ENCODE results near the gene PFN3.
A peak's percentile ranks its signal among the peaks of the same experiment; 100 is the strongest.

The PFN3 gene

DNA sequence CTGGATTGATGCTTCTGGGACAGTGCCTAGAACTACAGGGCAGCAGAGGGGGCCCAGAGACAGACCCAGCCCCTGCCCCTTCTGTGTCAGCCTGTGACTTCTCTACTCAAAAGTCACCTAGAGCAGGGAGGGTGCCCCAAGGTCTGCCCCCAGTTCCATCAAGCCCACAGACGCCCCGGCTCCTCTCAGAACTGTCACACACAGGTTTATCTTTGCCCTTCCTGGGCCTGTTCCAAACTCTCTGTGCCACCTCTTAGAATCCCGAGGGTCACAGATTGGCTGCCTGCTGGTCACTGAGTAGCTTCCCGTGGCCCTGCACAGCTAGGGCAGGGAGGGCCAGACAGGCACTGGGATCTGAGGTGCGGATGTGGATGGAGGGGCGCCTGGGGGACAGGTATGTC is 41.0 kb downstream of the PFN3 start:
- DNase-seq (ENCODE audit: low spot score) = no peak

DNA sequence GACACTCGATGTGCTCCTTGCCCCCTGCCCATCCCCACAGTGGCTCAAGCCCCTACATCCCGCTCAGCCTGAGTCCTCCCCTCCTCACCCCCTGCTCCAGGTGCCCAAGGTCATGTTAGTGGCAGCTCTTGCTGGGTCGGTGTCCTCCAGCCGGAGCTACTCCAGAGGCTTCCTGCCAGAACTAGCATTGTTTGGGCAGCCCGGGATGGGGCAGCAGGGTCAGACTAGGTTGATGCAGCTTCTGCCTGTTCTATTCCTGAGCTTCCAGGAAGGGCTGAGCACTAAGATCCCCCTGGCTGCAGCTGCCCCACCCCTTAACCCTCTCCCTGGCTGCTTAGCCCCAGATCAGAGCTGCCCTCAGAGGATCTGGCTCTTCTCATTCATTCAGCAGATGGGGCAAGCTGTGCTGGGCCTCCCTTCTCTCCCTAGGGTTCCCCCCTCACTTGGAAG is 42.1 kb downstream of the PFN3 start:
- DNase-seq (ENCODE audit: low spot score) = no peak

DNA sequence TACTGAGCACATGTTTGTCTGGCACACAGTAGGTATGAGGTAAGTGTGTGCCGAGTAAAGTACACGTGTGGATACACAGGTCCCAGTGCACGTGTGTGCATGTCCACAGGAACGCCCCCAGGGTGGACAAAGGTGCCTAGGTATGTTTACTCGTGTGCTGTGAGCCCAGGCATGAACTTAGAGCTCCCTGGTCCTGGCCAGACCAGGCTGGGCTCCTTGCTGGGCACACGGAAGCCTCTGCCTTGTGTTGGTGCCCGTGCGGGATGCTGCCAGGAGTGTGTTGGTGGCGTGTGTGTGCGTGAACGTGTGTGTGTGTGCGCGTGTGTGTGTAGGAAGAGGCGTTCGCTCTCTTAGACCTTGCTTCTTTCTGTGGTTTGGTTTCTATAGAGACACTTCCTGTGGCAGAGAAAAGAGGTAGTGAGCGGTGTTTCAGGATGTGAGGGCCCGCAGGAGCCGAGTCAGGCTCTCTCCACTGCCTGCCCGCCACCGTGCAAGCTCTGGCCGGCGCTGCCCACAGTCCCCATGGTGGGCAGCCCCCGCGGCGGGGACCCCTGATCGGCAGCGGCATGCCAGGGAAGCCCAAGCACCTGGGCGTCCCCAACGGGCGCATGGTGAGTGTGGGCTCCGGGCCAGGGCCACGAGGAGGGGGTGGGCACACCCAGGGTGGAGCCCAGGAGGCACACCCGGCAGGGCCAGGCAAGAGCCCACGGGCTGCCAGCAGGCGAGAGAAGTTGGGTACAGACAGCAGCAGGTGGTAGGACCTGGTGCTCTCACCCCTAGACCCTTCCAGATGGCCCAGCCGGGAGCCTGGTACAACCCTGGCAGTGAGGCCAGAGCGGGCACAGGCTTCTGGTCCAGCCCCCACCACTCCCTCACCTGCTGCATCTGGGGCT is 42.8 kb downstream of the PFN3 start, which contains the start of gene RGS14:
Gene RGS14, plus strand, starts transcription at position 466 of the 893 bp plus-strand sequence. Its CDS starts 101 bp downstream, at position 567.
- DNase-seq (ENCODE audit: low spot score) = peak; percentile 85

DNA sequence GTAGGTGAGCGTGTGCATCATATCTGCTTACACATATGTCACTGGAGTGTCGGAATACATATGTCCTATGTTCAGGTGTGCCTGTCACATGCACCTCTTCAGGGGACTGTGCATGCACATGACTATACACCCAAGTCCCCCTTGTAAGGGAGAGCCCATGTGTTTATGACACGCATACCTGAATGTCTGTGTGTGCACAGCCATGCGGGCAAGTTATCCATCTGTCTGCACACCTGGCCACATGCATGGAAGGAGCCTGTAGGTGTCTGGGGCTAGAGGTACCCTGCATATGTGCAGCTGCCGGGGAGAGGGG is 43.4 kb downstream of the PFN3 start:
- no peak for DNase-seq (ENCODE audit: low spot score)

DNA sequence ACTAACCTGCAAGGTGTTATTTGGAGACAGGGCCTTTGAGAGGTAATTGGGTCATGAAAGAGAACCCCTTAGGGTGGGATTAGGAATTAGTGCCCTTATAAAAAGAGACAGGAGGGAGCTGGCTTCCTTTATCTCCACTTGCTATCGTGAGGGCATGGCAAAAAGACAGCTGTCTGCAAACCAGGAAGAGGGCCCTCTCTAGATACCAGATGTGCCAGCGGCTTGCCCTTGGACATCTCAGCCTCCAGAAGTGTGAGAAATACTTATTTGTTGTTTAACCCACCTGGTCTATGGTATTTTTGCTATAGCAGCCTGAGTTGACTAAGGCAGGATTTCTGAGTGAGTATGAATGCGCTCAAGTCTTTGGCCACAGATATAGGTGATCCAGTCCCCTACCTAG is 43.7 kb downstream of the PFN3 start:
- no peak for DNase-seq (ENCODE audit: low spot score)

DNA sequence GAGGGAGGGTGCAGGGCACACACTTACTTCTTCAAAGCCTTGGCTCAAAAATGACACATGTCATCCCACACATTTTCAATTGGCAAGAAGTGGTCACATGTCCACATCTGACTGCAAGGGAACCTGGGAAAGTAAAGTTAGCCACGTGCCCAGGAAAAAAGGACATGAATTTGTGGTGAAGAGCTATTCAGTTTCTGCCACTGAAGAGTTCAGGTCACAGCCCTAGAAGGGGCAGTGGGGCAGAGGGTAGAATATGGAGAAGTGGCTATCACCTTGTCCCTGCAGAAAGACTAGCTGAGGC is 44.6 kb downstream of the PFN3 start:
- DNase-seq (ENCODE audit: low spot score) = no peak

DNA sequence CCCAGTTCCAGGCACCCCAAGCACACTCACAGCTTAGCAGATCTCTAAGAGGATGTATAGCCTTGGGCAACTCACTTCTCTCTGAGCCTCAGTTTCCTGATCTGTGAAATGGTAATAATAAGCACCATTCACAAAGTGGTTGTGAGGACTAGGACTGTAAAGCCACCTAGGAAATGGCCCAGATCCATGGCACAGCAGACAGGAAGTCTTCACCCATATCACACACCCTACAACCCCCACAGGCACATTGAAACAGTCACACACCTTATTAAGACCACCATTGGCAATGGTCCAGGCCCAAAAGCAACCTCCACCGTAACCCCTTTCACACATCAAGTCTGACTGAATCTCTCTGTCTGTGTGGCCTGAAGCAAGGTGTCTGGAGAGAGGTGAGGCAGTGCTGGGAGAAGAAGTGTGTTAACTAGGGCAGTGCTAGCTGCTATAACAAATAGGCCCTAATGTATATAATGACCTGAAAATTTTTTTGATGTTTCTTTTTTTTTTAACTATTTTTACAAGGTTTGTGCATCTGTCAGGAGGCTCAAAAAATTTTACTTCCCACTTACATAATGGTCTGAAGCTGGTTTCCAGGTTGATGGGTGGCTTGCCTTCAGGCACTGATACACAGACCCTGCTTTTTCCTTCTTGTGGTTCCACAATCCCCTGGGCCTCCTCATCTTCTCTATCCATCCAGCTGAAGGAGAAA is 45.1 kb downstream of the PFN3 start:
- DNase-seq (ENCODE audit: low spot score) = no peak

DNA sequence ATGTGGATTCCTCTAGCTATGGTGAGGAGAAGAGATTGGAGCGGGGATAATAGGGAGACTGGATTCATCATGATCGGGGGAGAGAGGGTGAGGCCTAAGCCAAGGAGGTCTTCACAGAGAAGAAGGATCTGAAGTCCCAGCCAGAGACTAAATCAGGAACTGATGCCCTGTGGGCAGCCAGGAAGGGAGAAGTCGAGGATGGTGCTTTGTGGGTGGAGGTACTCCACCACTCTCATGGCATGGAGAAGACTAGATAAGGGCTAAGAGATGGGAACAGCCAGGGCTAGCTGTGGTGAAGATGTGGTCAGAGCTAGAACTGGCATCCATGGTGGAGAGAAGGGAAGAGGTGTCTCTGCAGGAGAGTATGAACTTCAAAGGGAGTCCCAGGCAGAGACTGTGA is 45.8 kb downstream of the PFN3 start:
- DNase-seq (ENCODE audit: low spot score) = no peak

DNA sequence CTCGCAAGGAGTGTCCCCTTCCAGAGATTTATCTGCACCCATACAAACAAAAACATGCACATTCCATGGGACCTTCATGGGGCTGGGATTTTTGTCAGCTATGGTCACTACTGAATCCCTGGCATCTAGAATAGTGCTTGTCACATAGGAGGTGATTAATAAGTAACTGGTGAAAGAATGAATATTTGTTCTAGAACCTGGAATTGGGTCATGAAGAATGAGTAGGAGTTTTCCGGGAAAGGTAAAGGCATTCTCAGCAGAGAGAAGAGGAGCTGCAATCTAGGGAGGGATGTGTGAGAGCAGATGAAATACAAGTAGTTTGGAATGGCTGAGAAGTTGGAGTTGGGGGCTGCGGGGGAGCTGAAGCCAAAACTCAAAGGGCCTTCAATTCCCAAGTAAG is 46.2 kb downstream of the PFN3 start:
- DNase-seq (ENCODE audit: low spot score) = no peak

DNA sequence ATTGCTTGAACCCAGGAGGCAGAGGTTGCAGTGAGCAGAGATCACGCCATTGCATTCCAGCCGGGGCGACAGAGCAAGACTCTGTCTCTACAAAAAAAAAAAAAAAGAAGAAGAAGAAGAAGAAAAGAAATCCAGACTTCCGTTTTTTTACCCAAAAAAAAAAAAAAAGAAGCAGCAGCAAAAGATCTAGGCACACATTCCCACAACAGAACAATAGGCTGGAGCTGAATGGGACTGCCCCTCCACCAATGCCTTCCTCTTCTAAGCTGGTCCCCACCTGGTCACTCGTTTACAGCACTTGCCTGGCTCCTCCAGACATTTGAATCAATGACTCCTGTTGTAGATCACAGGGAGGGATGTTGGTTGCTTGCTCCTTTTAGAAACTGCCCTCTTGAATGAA is 47.4 kb downstream of the PFN3 start:
- DNase-seq (ENCODE audit: low spot score) = no peak

DNA sequence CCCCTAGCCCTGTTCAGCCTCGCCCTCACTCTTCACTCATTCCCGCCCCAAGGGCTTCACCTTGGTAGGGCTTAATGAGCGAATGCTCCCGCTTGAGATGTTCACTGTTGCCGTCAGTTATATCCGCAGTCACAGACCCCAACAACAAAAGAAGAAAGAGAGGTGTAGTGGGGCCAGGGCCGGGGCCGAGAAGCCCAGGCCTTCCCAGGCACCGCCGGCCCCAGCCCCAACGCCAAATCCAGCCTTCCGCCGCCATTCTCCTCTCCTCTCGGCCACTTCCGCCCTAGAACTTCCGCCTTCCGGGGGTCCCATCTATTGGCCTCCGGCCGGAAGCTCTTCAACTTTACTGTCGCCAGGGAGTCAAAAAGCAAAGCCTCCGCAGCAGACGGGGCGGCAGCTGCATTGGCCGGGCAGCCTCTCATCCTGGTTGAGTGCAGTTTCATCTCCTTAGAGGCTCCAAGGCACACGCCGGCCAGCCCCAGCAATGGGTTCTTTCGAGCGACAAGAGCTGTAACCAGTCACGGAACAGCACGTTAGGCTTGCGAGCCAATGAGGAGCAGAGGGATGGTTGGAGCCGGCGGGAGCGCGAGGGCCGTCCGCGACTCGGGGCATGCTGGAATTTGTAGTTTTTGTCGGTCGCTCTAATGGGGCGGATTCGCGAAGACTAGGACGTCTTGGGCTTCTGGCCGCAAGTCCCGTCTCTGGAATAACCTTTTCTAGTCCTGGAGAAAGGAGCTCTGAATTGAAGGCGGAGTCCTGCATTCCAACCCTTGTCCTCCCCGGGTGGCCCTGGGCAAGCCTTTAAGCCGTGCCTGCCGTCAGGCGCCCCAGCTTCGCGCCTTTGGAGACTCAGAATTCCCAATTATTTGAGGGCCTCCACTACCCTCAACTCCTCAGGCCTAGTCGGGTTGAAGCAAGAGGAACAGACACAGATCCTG is 48.8 kb downstream of the PFN3 start, which contains the start of gene LMAN2:
Gene LMAN2, minus strand, starts transcription at position 277 of the 938 bp plus-strand sequence. Its CDS starts 21 bp downstream, at position 256.
- peak; percentile 97 for DNase-seq (ENCODE audit: low spot score)

DNA sequence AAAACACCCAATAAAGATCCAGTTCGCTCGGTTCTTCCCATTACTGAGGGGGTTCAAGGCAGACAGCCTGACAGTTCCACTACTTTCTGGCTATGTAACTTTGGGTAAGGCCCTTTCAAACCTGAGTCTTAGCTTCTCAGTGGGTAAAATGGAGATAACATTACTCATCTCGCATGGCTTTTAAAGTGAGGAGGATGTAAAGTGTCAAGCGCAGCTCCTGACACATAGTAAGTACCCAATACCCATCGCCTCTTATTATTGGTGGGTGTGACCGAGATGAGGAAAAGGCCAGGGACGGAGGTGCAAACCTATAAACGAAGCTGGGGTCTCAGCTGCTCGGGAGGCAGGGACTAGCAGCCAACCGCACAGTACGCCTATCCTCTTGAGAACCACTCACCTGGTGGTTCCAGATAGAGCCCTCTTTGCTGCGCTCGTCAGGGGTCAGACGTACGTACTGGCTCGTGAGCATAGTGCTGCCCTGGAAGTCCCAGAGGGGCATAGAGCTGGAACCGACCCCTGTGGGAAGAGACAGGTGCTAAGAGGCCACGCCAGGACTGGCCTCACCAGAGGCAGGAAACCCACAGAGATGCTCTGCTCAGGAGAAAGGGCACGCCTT is 49.6 kb downstream of the PFN3 start:
- no peak for DNase-seq (ENCODE audit: low spot score)

Data from germinal center (tissue), 1 donor.